Breast epithelium (tissue), 4 donors: ENCODE data around the gene GRHL1. TPM values are rescaled to one million over a fixed set of nuclear protein-coding genes. Genes with fewer than 3 reads are reported as not detected.
"Not testable (repeated sequence)": the region's sequence is repeated elsewhere in the genome, so short reads cannot be mapped to it uniquely, and the experiment has no call there.

Experiments used
- DNase-seq, 2 donors: peaks; one replicate each; pipeline ENCODE4 v3.0.0-alpha.2; 2019; ENCODE audit warnings: low spot score in 2 of 2
- H3K27ac ChIP-seq, 2 donors: fragments of 200-600 bp; sonication (generic) in 1 of 2; one replicate each; pipeline ENCODE4 v1.5.1; 2016 to 2019; ENCODE audit warnings: mild to moderate bottlenecking in 1 of 2
- H3K27me3 ChIP-seq, 2 donors: fragments of 200-600 bp; sonication (generic) in 1 of 2; one replicate each; pipeline versions ENCODE4 v1.5.1 to v1.6.0; 2017 to 2019; ENCODE audit warnings: control low read depth in 1 of 2, mild to moderate bottlenecking in 1 of 2
- H3K36me3 ChIP-seq: fragments of 200-600 bp; one replicate; pipeline ENCODE4 v1.5.1; 2019
- H3K4me1 ChIP-seq, 2 donors: fragments of 200-600 bp; sonication (generic); one replicate each; pipeline ENCODE4 v1.5.1; 2016 to 2019; ENCODE audit warnings: control low read depth in 1 of 2
- H3K4me3 ChIP-seq, 3 donors: fragments of 200-600 bp; sonication (generic); 1 replicate in 2 of 3; 2 replicates in 1 of 3; pipeline ENCODE4 v1.5.1; 2016 to 2019; ENCODE audit warnings: mild to moderate bottlenecking in 3 of 3, moderate library complexity in 2 of 3
- H3K9me3 ChIP-seq, 2 donors: fragments of 200-600 bp; sonication (generic) in 1 of 2; one replicate each; pipeline ENCODE4 v1.5.1; 2016 to 2019; ENCODE audit warnings: control low read depth in 1 of 2
- POLR2A ChIP-seq: fragments of 450-650 bp; IDR thresholded peaks from one replicate; pipeline ENCODE4 v1.6.1; 2016; ENCODE audit warnings: antibody characterized with exemption, mild to moderate bottlenecking, moderate library complexity
- POLR2AphosphoS5 ChIP-seq, 3 donors: sonication (generic); formaldehyde crosslinking; IDR thresholded peaks; one replicate each; pipeline ENCODE4 v1.6.1; 2017; ENCODE audit warnings: antibody characterized with exemption in 3 of 3
- intact Hi-C: fragments of 100-400 bp; cut with DNase I; formaldehyde crosslinking; loops from one replicate; pipeline ENCODE4 v1.15.1; 2023; ENCODE audit warnings: low total_unique reads
- total RNA-seq, 3 donors: library from RNA; depleted of rRNA; stranded (reverse); fragments of >200 nt; gene quantifications; one replicate each; pipeline ENCODE4 v1.1.0, GENCODE V29; 2016
- TF ChIP-seq, protein P1 (sequence below), 3 donors: fragments of 450-650 bp; IDR thresholded peaks; one replicate each; pipeline ENCODE4 v1.5.1; 2016 to 2017; ENCODE audit warnings: antibody characterized with exemption in 3 of 3, mild to moderate bottlenecking in 3 of 3, moderate library complexity in 3 of 3

Gene GRHL1
- total RNA-seq, 3 donors from 2014 or later, result 2.1 to 86.3 (median 40.0) TPM

DNA sequence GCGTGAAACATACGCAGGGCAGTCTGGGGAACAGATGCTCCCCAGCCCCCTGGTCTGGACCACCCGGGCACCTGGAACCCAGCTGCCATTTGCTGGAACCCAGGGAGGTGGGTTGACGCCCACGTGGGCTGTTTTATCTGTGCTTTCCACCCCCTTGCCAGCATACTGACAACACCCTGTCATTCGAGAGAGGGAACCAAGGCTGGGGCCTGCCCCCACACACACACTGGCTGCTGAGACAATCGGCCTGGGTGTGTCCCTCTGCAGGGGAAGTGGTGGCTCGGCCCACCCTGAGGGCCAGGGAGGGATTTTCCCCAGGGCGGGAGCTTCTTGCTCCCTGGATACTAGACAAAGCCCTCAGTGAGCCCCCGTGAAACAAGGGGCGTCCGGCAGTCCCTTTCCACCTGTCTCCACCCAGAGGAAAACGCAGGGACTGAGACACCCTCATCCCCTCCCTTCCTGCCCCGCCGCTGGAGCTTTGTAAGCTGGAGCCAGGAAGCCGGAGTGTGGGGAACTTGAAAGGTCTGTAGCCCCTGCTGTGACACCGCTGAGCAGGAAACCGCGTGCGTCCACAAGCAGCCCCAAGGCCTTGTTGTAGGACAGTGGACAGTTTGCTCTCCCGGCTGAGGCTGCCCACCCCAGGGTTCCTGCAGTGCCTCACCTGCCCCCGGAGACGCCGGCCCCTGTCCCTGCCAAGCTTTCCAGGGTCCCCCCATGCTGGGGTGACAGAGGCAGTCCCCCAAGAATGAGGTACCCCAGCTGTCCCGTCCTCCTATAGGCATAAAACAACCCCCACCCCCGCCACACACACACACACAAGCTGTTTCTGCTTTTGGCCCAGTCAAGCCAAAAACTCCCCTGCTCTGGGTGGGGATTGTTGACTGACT, 77.7 kb downstream of the GRHL1 start:
- H3K9me3 ChIP-seq, result no peaks in the 10 kb centered on the region
- intact Hi-C loops, result no loop called here
- TF ChIP-seq, protein P1, sequence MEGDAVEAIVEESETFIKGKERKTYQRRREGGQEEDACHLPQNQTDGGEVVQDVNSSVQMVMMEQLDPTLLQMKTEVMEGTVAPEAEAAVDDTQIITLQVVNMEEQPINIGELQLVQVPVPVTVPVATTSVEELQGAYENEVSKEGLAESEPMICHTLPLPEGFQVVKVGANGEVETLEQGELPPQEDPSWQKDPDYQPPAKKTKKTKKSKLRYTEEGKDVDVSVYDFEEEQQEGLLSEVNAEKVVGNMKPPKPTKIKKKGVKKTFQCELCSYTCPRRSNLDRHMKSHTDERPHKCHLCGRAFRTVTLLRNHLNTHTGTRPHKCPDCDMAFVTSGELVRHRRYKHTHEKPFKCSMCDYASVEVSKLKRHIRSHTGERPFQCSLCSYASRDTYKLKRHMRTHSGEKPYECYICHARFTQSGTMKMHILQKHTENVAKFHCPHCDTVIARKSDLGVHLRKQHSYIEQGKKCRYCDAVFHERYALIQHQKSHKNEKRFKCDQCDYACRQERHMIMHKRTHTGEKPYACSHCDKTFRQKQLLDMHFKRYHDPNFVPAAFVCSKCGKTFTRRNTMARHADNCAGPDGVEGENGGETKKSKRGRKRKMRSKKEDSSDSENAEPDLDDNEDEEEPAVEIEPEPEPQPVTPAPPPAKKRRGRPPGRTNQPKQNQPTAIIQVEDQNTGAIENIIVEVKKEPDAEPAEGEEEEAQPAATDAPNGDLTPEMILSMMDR (IDR thresholded peaks at IDR 0.05), result no peak
- no peak for TF ChIP-seq POLR2A
- TF ChIP-seq POLR2AphosphoS5 (IDR thresholded peaks at IDR 0.05), result no peak
- DNase-seq, result no peak
- no peaks in the 10 kb centered on the region for H3K4me1 ChIP-seq
- H3K36me3 ChIP-seq, result no peaks in the 10 kb centered on the region
- peak overlapping the region in 1 of 2 donors; percentile 48 for H3K27ac ChIP-seq
- no peaks in the 10 kb centered on the region for H3K27me3 ChIP-seq
- H3K4me3 ChIP-seq, result peak overlapping the region in 2 of 3 donors; percentile 3 to 12

- no peak for DNase-seq
- Histone ChIP-seq H3K27ac (no peak overlapping the region), H3K36me3 (no peaks in the 10 kb centered on the region), H3K4me3 (peak overlapping the region in 1 of 3 donors; percentile 12), H3K27me3 (no peaks in the 10 kb centered on the region), H3K4me1 (no peaks in the 10 kb centered on the region), H3K9me3 (no peaks in the 10 kb centered on the region)
- intact Hi-C loops, result no loop called here
- no peak for TF ChIP-seq POLR2AphosphoS5 (IDR thresholded peaks at IDR 0.05)
- TF ChIP-seq, protein P1 (IDR thresholded peaks at IDR 0.05), result no peak
- TF ChIP-seq POLR2A, result no peak
These were observed 78.4 kb downstream of the GRHL1 start for GRCh38 chr2:10029875-10030223.

DNA sequence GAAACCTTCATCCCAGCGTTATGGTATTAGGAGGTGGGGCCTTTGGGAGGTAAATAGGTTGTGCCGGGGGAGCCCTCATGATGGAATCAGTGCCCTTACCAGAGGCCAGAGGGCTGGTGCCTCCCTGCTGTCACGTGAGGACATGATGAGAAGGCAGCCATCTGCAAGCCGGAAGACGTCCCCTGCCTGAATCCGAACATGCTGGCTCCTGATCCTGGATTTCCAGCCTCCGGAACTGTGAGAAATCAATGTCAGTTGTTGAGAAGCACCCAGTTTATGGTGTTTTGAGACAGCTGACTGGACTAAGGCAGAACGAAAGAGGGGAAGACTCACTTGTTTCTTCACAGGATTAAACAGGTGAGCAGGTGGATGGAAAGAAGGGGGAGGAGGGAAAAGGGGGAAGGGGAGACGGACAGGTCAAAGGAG, 78.8 kb downstream of the GRHL1 start:
- peak overlapping the region in 1 of 3 donors; percentile 12 for H3K4me3 ChIP-seq

DNA sequence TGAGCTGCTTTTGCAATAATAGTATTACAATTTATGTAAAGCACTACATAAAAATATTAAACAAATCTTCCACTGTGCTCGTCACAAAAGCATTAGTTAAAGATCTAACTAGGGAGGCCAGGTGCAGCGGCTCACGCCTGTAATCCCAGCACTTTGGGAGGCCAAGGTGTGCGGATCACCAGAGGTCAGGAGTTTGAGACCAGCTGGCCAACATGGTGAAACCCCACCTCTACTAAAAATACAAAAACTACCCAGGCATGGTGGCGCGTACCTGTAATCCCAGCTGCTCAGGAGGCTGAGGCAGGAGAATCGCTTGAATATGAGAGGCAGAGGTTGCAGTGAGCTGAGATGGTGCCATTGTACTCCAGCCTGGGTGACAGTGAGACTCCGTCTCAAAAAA, 79.3 kb downstream of the GRHL1 start:
- H3K4me1 ChIP-seq, intact Hi-C loops, DNase-seq, H3K27me3 ChIP-seq, H3K36me3 ChIP-seq, H3K27ac ChIP-seq, H3K9me3 ChIP-seq: not testable (repeated sequence)
- H3K4me3 ChIP-seq, result peak overlapping the region in 1 of 3 donors; percentile 6

More for the DNA sequence above, 78.8 kb downstream of the GRHL1 start:
- no peak for DNase-seq
- no peaks in the 10 kb centered on the region for H3K4me1 ChIP-seq
- H3K9me3 ChIP-seq, result no peaks in the 10 kb centered on the region
- no peaks in the 10 kb centered on the region for H3K36me3 ChIP-seq
- intact Hi-C loops, result no loop called here
- H3K27me3 ChIP-seq, result no peaks in the 10 kb centered on the region
- no peak overlapping the region for H3K27ac ChIP-seq
- TF ChIP-seq, protein P1 (IDR thresholded peaks at IDR 0.05), result no peak
- no peak for TF ChIP-seq POLR2A
- TF ChIP-seq POLR2AphosphoS5 (IDR thresholded peaks at IDR 0.05), result no peak

DNA sequence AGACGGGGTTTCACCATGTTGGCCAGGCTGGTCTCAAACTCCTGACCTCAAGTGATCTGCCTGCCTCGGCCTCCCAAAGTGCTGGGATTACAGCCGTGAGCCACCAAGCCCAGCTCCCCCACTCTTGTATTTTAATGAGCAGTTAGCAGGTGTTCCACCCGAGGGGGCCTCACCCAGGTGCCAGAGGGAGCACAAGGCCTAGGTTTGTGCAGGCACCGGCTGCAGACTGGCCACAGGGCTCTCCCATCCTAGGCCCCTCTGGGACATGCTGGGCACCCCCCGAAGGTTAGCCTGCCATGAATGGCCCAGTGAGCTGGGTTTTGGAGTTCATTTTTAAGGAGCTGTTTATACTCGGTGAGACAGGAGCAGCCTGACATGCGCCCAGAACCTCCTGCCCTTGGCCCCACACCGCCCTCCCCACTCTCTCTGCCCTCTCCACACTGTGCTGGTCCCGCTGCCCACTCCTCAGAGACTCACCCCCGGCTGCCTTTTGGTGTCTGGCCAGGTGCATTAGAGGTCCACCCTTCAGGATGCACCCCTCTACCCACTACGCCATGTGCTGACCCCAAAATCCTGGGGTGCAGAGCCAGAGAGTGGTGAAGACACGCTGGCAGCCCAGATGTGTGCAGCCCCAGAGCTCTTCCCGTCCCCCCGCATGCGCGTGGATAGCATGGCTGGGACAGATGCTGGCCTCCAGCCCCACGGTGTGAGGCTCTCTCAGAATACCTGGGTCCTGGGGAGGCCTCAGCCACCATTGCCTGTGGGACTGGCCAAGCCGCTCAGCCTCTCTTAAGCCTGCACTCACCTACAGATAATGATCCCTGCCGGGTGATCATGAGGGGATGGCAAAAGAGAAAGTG, 80.6 kb downstream of the GRHL1 start:
- no peaks in the 10 kb centered on the region for H3K9me3 ChIP-seq
- peaks cover 0 to 4% of the 10 kb centered on the region in 2 donors for H3K4me1 ChIP-seq
- intact Hi-C loops, result no loop called here
- H3K36me3 ChIP-seq, result no peaks in the 10 kb centered on the region
- TF ChIP-seq, protein P1 (IDR thresholded peaks at IDR 0.05), result no peak
- TF ChIP-seq POLR2A (no peak), POLR2AphosphoS5 (IDR thresholded peaks at IDR 0.05) (no peak)
- no peak for DNase-seq
- no peaks in the 10 kb centered on the region for H3K27me3 ChIP-seq
- H3K27ac ChIP-seq, result no peak overlapping the region
- H3K4me3 ChIP-seq, result no peak overlapping the region
